CD14-positive monocyte (primary cell): ENCODE results near the gene OR2T34. TPM values are rescaled to one million over a fixed set of nuclear protein-coding genes. Genes with fewer than 3 reads are reported as not detected.

Experiments
- DNase-seq, 3 donors: peaks; one replicate each; pipeline ENCODE4 v3.0.0-alpha.2; 2011 to 2022
- H2AFZ ChIP-seq: 2 replicates; pipeline ENCODE4 v1.6.0; 2012; ENCODE audit warnings: mild to moderate bottlenecking, low read depth, low read length, inconsistent platforms; ENCODE audit not compliant: insufficient read depth, poor library complexity, severe bottlenecking
- H3K27ac ChIP-seq, 2 donors: 1 replicate in 1 of 2; 2 replicates in 1 of 2; pipeline ENCODE4 v1.5.1; 2012 to 2013; ENCODE audit warnings: low read length in 2 of 2, control low read depth in 1 of 2, inconsistent platforms in 1 of 2, low read depth in 1 of 2, mild to moderate bottlenecking in 1 of 2
- H3K27me3 ChIP-seq, 2 donors: one replicate each; pipeline versions ENCODE4 v1.6.0 to v1.6.1; 2011 to 2013; ENCODE audit warnings: low read length in 2 of 2; ENCODE audit not compliant: control insufficient read depth in 2 of 2, insufficient read depth in 2 of 2
- H3K36me3 ChIP-seq, 2 donors: replicated peaks in 1 of 2; 1 replicate in 1 of 2; 2 replicates in 1 of 2; pipeline versions ENCODE4 v1.5.1 to v1.6.1; 2012 to 2013; ENCODE audit warnings: low read length in 2 of 2, control low read depth in 1 of 2, inconsistent platforms in 1 of 2, mild to moderate bottlenecking in 1 of 2; ENCODE audit not compliant: insufficient read depth in 2 of 2, control insufficient read depth in 1 of 2
- H3K4me1 ChIP-seq, 2 donors: 1 replicate in 1 of 2; 2 replicates in 1 of 2; pipeline versions ENCODE4 v1.5.1 to v1.6.1; 2012 to 2013; ENCODE audit warnings: low read length in 2 of 2, control low read depth in 1 of 2, inconsistent platforms in 1 of 2, mild to moderate bottlenecking in 1 of 2, moderate library complexity in 1 of 2; ENCODE audit not compliant: insufficient read depth in 2 of 2, control insufficient read depth in 1 of 2
- H3K4me2 ChIP-seq: replicated peaks from 2 replicates; pipeline ENCODE3; 2012; ENCODE audit warnings: low read length, moderate library complexity, mild to moderate bottlenecking; ENCODE audit not compliant: poor library complexity, severe bottlenecking; ENCODE audit errors: extremely low read depth
- H3K4me3 ChIP-seq, 3 experiments: fragments of 200-600 bp in 1 of 3; sonication (generic) in 1 of 3; replicated peaks in 1 of 3; 1 replicate in 2 of 3; 2 replicates in 1 of 3; pipeline ENCODE4 v1.5.1; 2011 to 2013; ENCODE audit warnings: low read length in 3 of 3, mild to moderate bottlenecking in 3 of 3, control low read depth in 2 of 3, low read depth in 2 of 3, inconsistent platforms in 1 of 3, moderate library complexity in 1 of 3
- H3K79me2 ChIP-seq: 2 replicates; pipeline ENCODE4 v1.6.0; 2012; ENCODE audit warnings: mild to moderate bottlenecking, control low read depth, inconsistent platforms, low read length, moderate library complexity; ENCODE audit not compliant: insufficient read depth
- H3K9ac ChIP-seq: 2 replicates; pipeline ENCODE4 v1.6.0; 2017; ENCODE audit warnings: low read length, mild to moderate bottlenecking; ENCODE audit not compliant: insufficient read depth, poor library complexity, severe bottlenecking
- H3K9me3 ChIP-seq, 2 donors: replicated peaks in 1 of 2; 1 replicate in 1 of 2; 2 replicates in 1 of 2; pipeline versions ENCODE4 v1.5.1 to v1.6.1; 2012 to 2013; ENCODE audit warnings: low read length in 2 of 2, control low read depth in 1 of 2; ENCODE audit not compliant: control insufficient read depth in 1 of 2, insufficient read depth in 1 of 2
- H4K20me1 ChIP-seq: 2 replicates; pipeline ENCODE4 v1.6.0; 2012; ENCODE audit warnings: mild to moderate bottlenecking, low read length, control low read depth, moderate library complexity; ENCODE audit not compliant: insufficient read depth
- H3K27ac Mint-ChIP-seq, 7 donors: one replicate each; pipeline ENCODE4 v1.8.0; 2020; ENCODE audit warnings: mild to moderate bottlenecking in 7 of 7, mixed read lengths in 7 of 7, moderate library complexity in 6 of 7, inconsistent platforms in 2 of 7
- H3K27me3 Mint-ChIP-seq, 3 donors: one replicate each; pipeline ENCODE4 v1.8.0; 2021 to 2022; ENCODE audit warnings: low read depth in 3 of 3, mild to moderate bottlenecking in 3 of 3, mixed read lengths in 3 of 3, moderate library complexity in 3 of 3, inconsistent platforms in 1 of 3
- H3K36me3 Mint-ChIP-seq, 2 donors: one replicate each; pipeline ENCODE4 v1.8.0; 2020; ENCODE audit warnings: mixed read lengths in 2 of 2, inconsistent platforms in 1 of 2, mild to moderate bottlenecking in 1 of 2
- H3K4me1 Mint-ChIP-seq: one replicate; pipeline ENCODE4 v1.8.0; 2020; ENCODE audit warnings: mild to moderate bottlenecking, mixed read lengths
- H3K4me3 Mint-ChIP-seq, 2 donors: one replicate each; pipeline ENCODE4 v1.8.0; 2020; ENCODE audit warnings: mild to moderate bottlenecking in 2 of 2, mixed read lengths in 2 of 2, moderate library complexity in 1 of 2
- H3K9me3 Mint-ChIP-seq, 7 donors: one replicate each; pipeline ENCODE4 v1.8.0; 2020 to 2022; ENCODE audit warnings: mixed read lengths in 7 of 7, mild to moderate bottlenecking in 6 of 7, moderate library complexity in 6 of 7, inconsistent platforms in 2 of 7
- WGBS: methylation state at CpG from one replicate; pipeline ENCODE4 v1.1.5; 2013; ENCODE audit warnings: missing lambda C conversion rate; ENCODE audit not compliant: insufficient coverage; 5-methylcytosine and 5-hydroxymethylcytosine counted together
- intact Hi-C, 2 donors: fragments of 100-400 bp; cut with micrococcal nuclease; formaldehyde crosslinking; loops; one replicate each; pipeline versions ENCODE4 v1.15.0 to v1.15.1; 2023
- polyA plus RNA-seq, 3 donors: library from polyadenylated mRNA; depleted of rRNA in 1 of 3; unstranded in 2 of 3; stranded (reverse) in 1 of 3; fragments of 300-500 nt in 2 of 3; fragments of >200 nt in 1 of 3; fragmentation: Illumina TruSeq in 2 of 3; gene quantifications; 1 replicate in 2 of 3; 2 replicates in 1 of 3; pipeline ENCODE4 v1.2.3, GENCODE V29; 2012 to 2021
- TF ChIP-seq, protein P1 (sequence below): fragments of 200-600 bp; IDR thresholded peaks from one replicate; pipeline ENCODE4 v1.8.0; 2022; ENCODE audit warnings: antibody characterized with exemption, mild to moderate bottlenecking

OR2T34 gene
- polyA plus RNA-seq, 3 donors, result not detected

DNA sequence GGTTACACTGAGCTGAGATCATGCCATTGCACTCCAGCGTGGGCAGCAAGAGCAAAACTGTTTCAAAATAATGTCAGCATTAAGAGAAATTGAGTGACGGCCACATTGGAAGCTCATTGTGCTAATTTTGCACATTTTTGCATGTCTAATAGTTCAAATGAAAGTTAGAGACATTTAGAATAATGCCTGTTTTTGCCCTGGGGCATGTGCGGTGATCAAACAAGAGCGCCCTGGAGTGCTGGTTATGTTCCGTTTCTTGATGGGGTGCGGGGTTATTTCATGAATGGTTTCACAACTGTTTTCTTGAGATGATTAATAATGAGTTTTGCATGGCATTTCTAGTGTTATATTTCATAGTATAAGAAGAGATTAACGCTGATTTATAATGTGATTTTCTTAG, 47.2 kb upstream of the OR2T34 start:
- WGBS, result 92% methylated on average over 4 of the region's 7 CpGs
- no peak overlapping the region for H2AFZ ChIP-seq
- no peak overlapping the region for H3K27ac ChIP-seq
- H3K4me2 ChIP-seq, result no peak overlapping the region
- H3K36me3 Mint-ChIP-seq, result no peaks in the 10 kb centered on the region
- no peaks in the 10 kb centered on the region for H3K9me3 ChIP-seq
- no peak overlapping the region for H3K9ac ChIP-seq
- no peaks in the 10 kb centered on the region for H3K4me1 ChIP-seq
- H3K27me3 ChIP-seq, result no peaks in the 10 kb centered on the region
- H3K4me3 Mint-ChIP-seq, result no peak overlapping the region
- TF ChIP-seq, protein P1, sequence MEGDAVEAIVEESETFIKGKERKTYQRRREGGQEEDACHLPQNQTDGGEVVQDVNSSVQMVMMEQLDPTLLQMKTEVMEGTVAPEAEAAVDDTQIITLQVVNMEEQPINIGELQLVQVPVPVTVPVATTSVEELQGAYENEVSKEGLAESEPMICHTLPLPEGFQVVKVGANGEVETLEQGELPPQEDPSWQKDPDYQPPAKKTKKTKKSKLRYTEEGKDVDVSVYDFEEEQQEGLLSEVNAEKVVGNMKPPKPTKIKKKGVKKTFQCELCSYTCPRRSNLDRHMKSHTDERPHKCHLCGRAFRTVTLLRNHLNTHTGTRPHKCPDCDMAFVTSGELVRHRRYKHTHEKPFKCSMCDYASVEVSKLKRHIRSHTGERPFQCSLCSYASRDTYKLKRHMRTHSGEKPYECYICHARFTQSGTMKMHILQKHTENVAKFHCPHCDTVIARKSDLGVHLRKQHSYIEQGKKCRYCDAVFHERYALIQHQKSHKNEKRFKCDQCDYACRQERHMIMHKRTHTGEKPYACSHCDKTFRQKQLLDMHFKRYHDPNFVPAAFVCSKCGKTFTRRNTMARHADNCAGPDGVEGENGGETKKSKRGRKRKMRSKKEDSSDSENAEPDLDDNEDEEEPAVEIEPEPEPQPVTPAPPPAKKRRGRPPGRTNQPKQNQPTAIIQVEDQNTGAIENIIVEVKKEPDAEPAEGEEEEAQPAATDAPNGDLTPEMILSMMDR, result no peak
- no peak for DNase-seq
- H3K4me1 Mint-ChIP-seq, result no peaks in the 10 kb centered on the region
- H3K27ac Mint-ChIP-seq, result no peak overlapping the region
- no peaks in the 10 kb centered on the region for H4K20me1 ChIP-seq
- H3K79me2 ChIP-seq, result no peaks in the 10 kb centered on the region
- no peaks in the 10 kb centered on the region for H3K9me3 Mint-ChIP-seq
- H3K36me3 ChIP-seq, result no peaks in the 10 kb centered on the region
- no peaks in the 10 kb centered on the region for H3K27me3 Mint-ChIP-seq
- intact Hi-C loops, result loop anchor here (5.0 kb wide), 1 partner anchor 186 kb away; no protein-coding TSS in a partner anchor
- H3K4me3 ChIP-seq, result no peak overlapping the region

DNA sequence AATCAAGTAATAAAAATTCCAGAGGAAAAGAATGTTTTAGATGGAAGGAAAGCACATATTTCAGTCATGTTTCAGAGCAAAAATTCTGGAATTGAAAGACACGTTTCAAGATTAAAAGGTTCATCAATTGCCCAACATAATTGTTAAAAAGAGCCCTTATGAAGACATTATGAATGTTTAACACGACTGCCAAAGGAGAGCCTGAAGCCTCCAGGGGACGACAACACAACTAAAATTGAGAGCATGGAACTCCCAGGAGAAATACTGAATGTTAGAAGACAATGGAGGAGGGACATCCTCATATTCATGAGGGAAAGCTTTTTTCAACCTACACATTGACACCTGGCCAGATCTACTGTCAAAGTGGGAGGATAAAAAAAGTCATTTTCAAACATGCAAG, 44.3 kb upstream of the OR2T34 start:
- Mint-ChIP-seq H3K9me3 (no peaks in the 10 kb centered on the region), H3K4me1 (no peaks in the 10 kb centered on the region), H3K36me3 (no peaks in the 10 kb centered on the region), H3K27me3 (peaks cover 0 to 4% (median 0%) of the 10 kb centered on the region in 3 donors), H3K4me3 (no peak overlapping the region), H3K27ac (no peak overlapping the region)
- Histone ChIP-seq H3K27ac (no peak overlapping the region), H3K9ac (no peak overlapping the region), H3K27me3 (no peaks in the 10 kb centered on the region), H3K4me2 (no peak overlapping the region), H3K4me1 (no peaks in the 10 kb centered on the region), H2AFZ (no peak overlapping the region), H4K20me1 (no peaks in the 10 kb centered on the region), H3K36me3 (no peaks in the 10 kb centered on the region), H3K79me2 (no peaks in the 10 kb centered on the region), H3K9me3 (no peaks in the 10 kb centered on the region), H3K4me3 (no peak overlapping the region)
- DNase-seq, result peak; percentile 22 to 50 (median 28)
- no CpG with 5 or more reads among the region's 3 CpGs for WGBS
- intact Hi-C loops, result no loop called here
- TF ChIP-seq, protein P1, result peak; percentile 66
